Karpas-422 (cell line): ENCODE data around the gene ZFP91. TPM values are rescaled to one million over a fixed set of nuclear protein-coding genes. Genes with fewer than 3 reads are reported as not detected.

Experiments used
- DNase-seq: peaks from one replicate; pipeline ENCODE4 v3.0.0-alpha.2; 2015
- H2AFZ ChIP-seq: fragments of 200-600 bp; sonication (generic); 2 replicates; pipeline ENCODE4 v1.6.1; 2014; ENCODE audit warnings: antibody characterized with exemption, low read length, mixed read lengths
- H3K27ac ChIP-seq: fragments of 200-600 bp; sonication (generic); 2 replicates; pipeline ENCODE4 v1.5.1; 2014; ENCODE audit warnings: mild to moderate bottlenecking, low read length, moderate library complexity
- H3K27me3 ChIP-seq: fragments of 200-600 bp; sonication (generic); 2 replicates; pipeline ENCODE4 v1.6.1; 2014; ENCODE audit warnings: low read length, mixed read lengths
- H3K36me3 ChIP-seq: fragments of 200-600 bp; sonication (generic); 2 replicates; pipeline ENCODE4 v1.6.1; 2014; ENCODE audit warnings: low read length, mixed read lengths; ENCODE audit not compliant: insufficient read depth
- H3K4me1 ChIP-seq: fragments of 200-600 bp; sonication (generic); 2 replicates; pipeline ENCODE4 v1.6.1; 2014; ENCODE audit warnings: mild to moderate bottlenecking, low read length, mixed read lengths
- H3K4me2 ChIP-seq: fragments of 200-600 bp; sonication (generic); 2 replicates; pipeline ENCODE4 v1.6.1; 2014; ENCODE audit warnings: low read length, low read depth, mild to moderate bottlenecking; ENCODE audit not compliant: poor library complexity, severe bottlenecking
- H3K4me3 ChIP-seq: fragments of 200-600 bp; sonication (generic); 2 replicates; pipeline ENCODE4 v1.5.1; 2014; ENCODE audit warnings: mild to moderate bottlenecking, antibody characterized with exemption, low read length, mixed read lengths
- H3K79me2 ChIP-seq: fragments of 200-600 bp; sonication (generic); 2 replicates; pipeline ENCODE4 v1.6.1; 2014; ENCODE audit warnings: mild to moderate bottlenecking, low read length, mixed read lengths
- H3K9ac ChIP-seq: fragments of 200-600 bp; sonication (generic); 2 replicates; pipeline ENCODE4 v1.6.0; 2014; ENCODE audit warnings: low read length
- H3K9me2 ChIP-seq: fragments of 200-600 bp; sonication (generic), shearing (Covaris generic); replicated peaks from 2 replicates; pipeline ENCODE4 v1.6.0; 2014; ENCODE audit warnings: mild to moderate bottlenecking, low read length, moderate library complexity; ENCODE audit not compliant: insufficient read depth
- H3K9me3 ChIP-seq: fragments of 300-700, 200-600 bp; sonication (generic); 2 replicates; pipeline ENCODE4 v1.6.1; 2014; ENCODE audit warnings: low read length, mixed read lengths
- H4K20me1 ChIP-seq: fragments of 200-600 bp; sonication (generic); 2 replicates; pipeline ENCODE4 v1.6.1; 2014; ENCODE audit warnings: mild to moderate bottlenecking, antibody characterized with exemption, low read length, low read depth; ENCODE audit not compliant: insufficient read depth
- total RNA-seq: library from RNA; depleted of rRNA; stranded (reverse); fragments of >200 nt; shearing (Covaris generic); gene quantifications from 2 replicates; pipeline ENCODE4 v1.2.3, GENCODE V29; 2014; ENCODE audit warnings: low replicate concordance

ZFP91 gene
- total RNA-seq, 1 experiment from 2014 or later, result 49.4 TPM

DNA sequence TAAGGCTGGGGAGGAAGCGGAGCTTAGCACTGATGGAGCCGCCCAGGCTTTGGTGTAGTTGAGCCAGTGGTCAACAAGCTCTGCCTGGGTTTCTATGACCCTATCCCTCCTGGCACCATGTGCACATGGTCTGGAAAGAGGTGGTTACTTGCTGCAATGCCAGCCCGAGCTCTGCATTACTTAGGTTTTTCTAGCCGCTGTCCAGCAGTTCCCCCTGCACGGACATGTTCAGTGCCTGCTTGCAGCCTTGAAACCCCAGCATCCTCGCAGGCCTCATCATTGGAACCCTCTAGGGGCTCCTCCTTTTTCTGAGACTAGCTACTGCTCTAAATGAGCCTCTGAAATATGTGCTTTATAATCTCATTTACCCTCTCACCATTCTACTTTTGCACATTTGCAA lies 60.2 kb downstream of the ZFP91 start:
- H3K4me3 ChIP-seq, result no peak overlapping the region
- H3K27me3 ChIP-seq, result no peaks in the 10 kb centered on the region
- no peak overlapping the region for H2AFZ ChIP-seq
- no peaks in the 10 kb centered on the region for H3K4me1 ChIP-seq
- no peak overlapping the region for H3K9ac ChIP-seq
- no peaks in the 10 kb centered on the region for H3K9me3 ChIP-seq
- no peaks in the 10 kb centered on the region for H3K9me2 ChIP-seq
- no peaks in the 10 kb centered on the region for H3K79me2 ChIP-seq
- no peak overlapping the region for H3K27ac ChIP-seq
- no peaks in the 10 kb centered on the region for H4K20me1 ChIP-seq
- no peaks in the 10 kb centered on the region for H3K36me3 ChIP-seq
- no peak for DNase-seq
- no peak overlapping the region for H3K4me2 ChIP-seq

GRCh38 chr11:58639669-58640068 lies 60.8 kb downstream of the ZFP91 start:
- Histone ChIP-seq H3K4me3 (no peak overlapping the region), H3K4me1 (no peaks in the 10 kb centered on the region), H3K79me2 (no peaks in the 10 kb centered on the region), H3K9me3 (no peaks in the 10 kb centered on the region), H4K20me1 (no peaks in the 10 kb centered on the region), H3K36me3 (no peaks in the 10 kb centered on the region), H3K4me2 (no peak overlapping the region), H3K9me2 (no peaks in the 10 kb centered on the region), H3K27ac (no peak overlapping the region), H3K27me3 (no peaks in the 10 kb centered on the region), H3K9ac (no peak overlapping the region), H2AFZ (no peak overlapping the region)
- no peak for DNase-seq

GRCh38 chr11:58640386-58641023 lies 61.6 kb downstream of the ZFP91 start:
- Histone ChIP-seq H2AFZ (no peak overlapping the region), H3K27me3 (no peaks in the 10 kb centered on the region)

DNA sequence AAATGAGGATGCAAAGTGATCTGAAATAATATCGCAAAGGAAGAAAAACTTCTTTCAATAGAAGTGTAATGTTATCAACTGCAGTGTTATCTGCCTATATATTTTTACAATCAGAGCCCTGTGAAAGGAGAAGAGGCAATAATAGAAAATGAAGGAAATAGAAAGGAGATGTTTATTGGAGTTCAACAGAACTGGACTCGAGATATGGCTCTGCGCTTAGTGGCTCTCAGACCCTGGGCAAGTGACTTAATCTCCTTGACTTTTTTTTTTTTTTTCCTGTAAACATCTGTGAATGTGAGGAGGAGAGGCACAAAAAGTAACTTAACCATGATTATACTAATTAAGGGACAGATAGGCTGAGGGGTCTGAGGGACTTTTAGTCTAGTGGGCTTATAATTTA lies 62.5 kb downstream of the ZFP91 start:
- Histone ChIP-seq H3K9me2 (no peaks in the 10 kb centered on the region), H2AFZ (no peak overlapping the region), H3K79me2 (no peaks in the 10 kb centered on the region), H3K9ac (no peak overlapping the region), H3K4me1 (peaks cover 1% of the 10 kb centered on the region), H3K36me3 (no peaks in the 10 kb centered on the region), H3K27me3 (no peaks in the 10 kb centered on the region), H4K20me1 (no peaks in the 10 kb centered on the region), H3K4me3 (no peak overlapping the region), H3K9me3 (no peaks in the 10 kb centered on the region; the same call in 1 of the 2 replicates), H3K27ac (no peak overlapping the region), H3K4me2 (no peak overlapping the region)
- no peak for DNase-seq

More at GRCh38 chr11:58640386-58641023, 61.6 kb downstream of the ZFP91 start:
- no peaks in the 10 kb centered on the region; the same call in 1 of the 2 replicates for H3K9me3 ChIP-seq
- H3K79me2 ChIP-seq, result no peaks in the 10 kb centered on the region
- no peak overlapping the region for H3K9ac ChIP-seq
- no peak overlapping the region for H3K27ac ChIP-seq
- DNase-seq, result no peak
- no peak overlapping the region for H3K4me2 ChIP-seq
- H3K4me3 ChIP-seq, result no peak overlapping the region
- no peaks in the 10 kb centered on the region for H4K20me1 ChIP-seq
- H3K36me3 ChIP-seq, result no peaks in the 10 kb centered on the region
- no peaks in the 10 kb centered on the region for H3K9me2 ChIP-seq
- H3K4me1 ChIP-seq, result no peaks in the 10 kb centered on the region

GRCh38 chr11:58641803-58642581 lies 63.1 kb downstream of the ZFP91 start:
- Histone ChIP-seq H3K4me3 (no peak overlapping the region), H3K9ac (no peak overlapping the region), H3K9me2 (no peaks in the 10 kb centered on the region), H3K27me3 (no peaks in the 10 kb centered on the region), H3K27ac (no peak overlapping the region), H2AFZ (no peak overlapping the region), H3K4me2 (no peak overlapping the region), H3K79me2 (no peaks in the 10 kb centered on the region), H3K9me3 (no peaks in the 10 kb centered on the region; the same call in 1 of the 2 replicates), H4K20me1 (no peaks in the 10 kb centered on the region), H3K36me3 (no peaks in the 10 kb centered on the region), H3K4me1 (peaks cover 8% of the 10 kb centered on the region)
- DNase-seq, result no peak

- Histone ChIP-seq H3K79me2 (no peaks in the 10 kb centered on the region), H3K9me2 (no peaks in the 10 kb centered on the region), H3K27me3 (no peaks in the 10 kb centered on the region), H3K4me3 (no peak overlapping the region), H3K4me2 (no peak overlapping the region), H3K9me3 (no peaks in the 10 kb centered on the region; the same call in 1 of the 2 replicates), H2AFZ (no peak overlapping the region), H3K9ac (no peak overlapping the region), H4K20me1 (no peaks in the 10 kb centered on the region), H3K27ac (no peak overlapping the region), H3K4me1 (peaks cover 26% of the 10 kb centered on the region), H3K36me3 (no peaks in the 10 kb centered on the region)
- DNase-seq, result no peak
Measured at GRCh38 chr11:58645854-58646253, 67.0 kb downstream of the ZFP91 start.

DNA sequence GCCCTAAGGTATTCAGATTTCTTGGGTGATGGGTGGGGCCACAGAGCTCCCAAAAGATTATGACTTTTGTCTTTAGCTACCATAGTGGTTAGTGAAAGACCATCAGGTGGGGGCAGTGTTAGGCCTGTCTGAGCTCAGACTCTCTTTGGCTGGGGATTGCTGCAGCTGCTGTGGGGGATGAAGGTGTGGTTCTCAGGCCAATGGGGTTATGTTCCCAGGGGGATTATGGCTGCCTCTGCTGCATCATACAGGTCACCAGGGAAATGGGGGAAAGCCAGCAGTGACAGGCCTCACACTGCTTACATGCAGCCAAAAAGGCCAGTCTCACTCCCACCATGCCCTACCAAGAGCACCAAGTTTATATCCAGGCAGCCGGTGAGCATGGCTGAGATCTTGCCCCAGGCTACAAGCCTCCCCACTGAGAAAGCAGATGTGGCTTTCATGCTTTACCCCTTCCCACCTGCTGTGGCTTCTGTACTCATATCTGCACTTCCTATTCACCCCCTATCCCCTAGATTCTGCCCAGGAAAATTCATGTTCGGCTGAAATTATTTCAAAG lies 68.4 kb downstream of the ZFP91 start:
- Histone ChIP-seq H3K27me3 (no peaks in the 10 kb centered on the region), H3K9me3 (no peaks in the 10 kb centered on the region; the same call in 1 of the 2 replicates), H4K20me1 (no peaks in the 10 kb centered on the region), H3K27ac (peak overlapping the region; percentile 27; the same call in 1 of the 2 replicates), H3K4me3 (no peak overlapping the region), H3K79me2 (no peaks in the 10 kb centered on the region), H3K9me2 (no peaks in the 10 kb centered on the region), H3K9ac (no peak overlapping the region), H3K4me1 (peaks cover 26% of the 10 kb centered on the region), H3K4me2 (peak overlapping the region; percentile 31), H2AFZ (peak overlapping the region; percentile 71; the same call in 1 of the 2 replicates), H3K36me3 (no peaks in the 10 kb centered on the region)
- peak; percentile 75 for DNase-seq

DNA sequence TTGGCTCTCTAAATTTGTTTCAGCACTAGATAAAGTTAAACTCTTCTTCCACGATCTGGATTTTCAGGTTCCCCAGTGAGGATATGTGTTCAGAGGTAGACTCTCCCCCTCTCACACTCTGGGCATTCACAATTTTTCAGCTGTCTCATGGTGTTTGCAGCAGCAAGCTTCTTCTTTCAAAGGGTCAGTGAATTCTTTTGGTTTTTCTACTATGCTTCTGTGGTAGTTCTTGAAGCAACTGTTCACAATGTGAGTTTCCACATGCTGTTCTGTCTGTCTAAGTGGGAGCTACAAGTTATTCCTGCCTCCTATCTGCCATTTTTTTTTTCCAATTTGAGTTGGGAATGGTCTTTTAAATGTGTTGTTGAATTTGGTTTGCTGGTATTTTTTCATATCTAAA lies 69.0 kb downstream of the ZFP91 start:
- Histone ChIP-seq H3K27ac (peak overlapping the region; percentile 27; the same call in 1 of the 2 replicates), H3K4me3 (no peak overlapping the region), H2AFZ (0 out of 2 replicates have a peak overlapping the region, but pooled peaks have one; percentile 1)

More for the DNA sequence above, 69.0 kb downstream of the ZFP91 start:
- H3K9me3 ChIP-seq, result no peaks in the 10 kb centered on the region; the same call in 1 of the 2 replicates
- peak; percentile 34 for DNase-seq
- no peaks in the 10 kb centered on the region for H3K27me3 ChIP-seq
- H4K20me1 ChIP-seq, result no peaks in the 10 kb centered on the region
- H3K79me2 ChIP-seq, result no peaks in the 10 kb centered on the region
- H3K4me2 ChIP-seq, result peak overlapping the region; percentile 31
- no peaks in the 10 kb centered on the region for H3K9me2 ChIP-seq
- peaks cover 26% of the 10 kb centered on the region for H3K4me1 ChIP-seq
- H3K9ac ChIP-seq, result no peak overlapping the region
- no peaks in the 10 kb centered on the region for H3K36me3 ChIP-seq
